MCF 10A (cell line): ENCODE results near the gene MYOC. TPM values are rescaled to one million over a fixed set of nuclear protein-coding genes. Genes with fewer than 3 reads are reported as not detected.
"Not testable (repeated sequence)": the region's sequence is repeated elsewhere in the genome, so short reads cannot be mapped to it uniquely, and the experiment has no call there.

Experiments used
- BruUV-seq: library from RNA; stranded (reverse); fragments of 400-500 nt; replicated peaks from 2 replicates; lab custom pipeline; 2021; lab: Mats Ljungman, UMichigan
- CTCF ChIA-PET: fragments of 300-600 bp; sonication (Branson Sonifier 250); formaldehyde crosslinking; extraction: SDS; loops from one replicate; lab custom pipeline; 2021; ENCODE audit warnings: antibody characterized with exemption, inconsistent platforms; lab: Yijun Ruan, JAX
- POLR2A ChIA-PET: fragments of 300-600, 350-650 bp; sonication (Branson Sonifier 250); formaldehyde crosslinking; extraction: SDS; loops from one replicate; lab custom pipeline; 2020; ENCODE audit warnings: antibody characterized with exemption, inconsistent platforms; lab: Yijun Ruan, JAX
- DNase-seq: peaks from one replicate; pipeline ENCODE4 v3.0.0-alpha.2; 2018; ENCODE audit not compliant: unreplicated experiment
- H3K27ac Mint-ChIP-seq: one replicate; pipeline ENCODE4 v1.8.0; 2022; ENCODE audit warnings: mild to moderate bottlenecking, low read depth, mixed read lengths; ENCODE audit not compliant: unreplicated experiment
- H3K27me3 Mint-ChIP-seq: one replicate; pipeline ENCODE4 v1.8.0; 2022; ENCODE audit warnings: mixed read lengths; ENCODE audit not compliant: insufficient read depth, unreplicated experiment
- H3K36me3 Mint-ChIP-seq: one replicate; pipeline ENCODE4 v1.8.0; 2022; ENCODE audit warnings: mild to moderate bottlenecking, moderate library complexity, mixed read lengths; ENCODE audit not compliant: insufficient read depth, unreplicated experiment
- H3K4me1 Mint-ChIP-seq: one replicate; pipeline ENCODE4 v1.8.0; 2022; ENCODE audit warnings: mixed read lengths; ENCODE audit not compliant: insufficient read depth, unreplicated experiment
- H3K4me3 Mint-ChIP-seq: one replicate; pipeline ENCODE4 v1.8.0; 2022; ENCODE audit warnings: mild to moderate bottlenecking, moderate library complexity, mixed read lengths; ENCODE audit not compliant: unreplicated experiment
- H3K9me3 Mint-ChIP-seq: one replicate; pipeline ENCODE4 v1.8.0; 2022; ENCODE audit warnings: mixed read lengths; ENCODE audit not compliant: unreplicated experiment
- CTCF ChIP-seq: fragments of 200-600 bp; IDR thresholded peaks from one replicate; pipeline ENCODE4 v1.8.0; 2022; ENCODE audit warnings: antibody characterized with exemption, mild to moderate bottlenecking; ENCODE audit not compliant: unreplicated experiment
- intact Hi-C: fragments of 100-400 bp; cut with micrococcal nuclease; formaldehyde crosslinking; loops from 2 replicates; pipeline ENCODE4 v1.14.1; 2022
- total RNA-seq: library from RNA; stranded (reverse); gene quantifications from 2 replicates; pipeline ENCODE4 v1.2.3, GENCODE V29; 2022

Gene MYOC
- total RNA-seq, 1 experiment from 2014 or later, result not detected

- Mint-ChIP-seq H3K4me1 (no peaks in the 10 kb centered on the region), H3K27ac (no peak overlapping the region), H3K36me3 (no peaks in the 10 kb centered on the region), H3K4me3 (no peak overlapping the region), H3K27me3 (no peaks in the 10 kb centered on the region), H3K9me3 (no peaks in the 10 kb centered on the region)
- TF ChIP-seq CTCF, result no peak
- ChIA-PET CTCF (no interaction called here), POLR2A (no interaction called here)
- DNase-seq, result no peak
- BruUV-seq, result no TSS peak
- intact Hi-C loops, result no loop called here
These were observed 39.2 kb downstream of the MYOC start for GRCh38 chr1:171613282-171613681.

DNA sequence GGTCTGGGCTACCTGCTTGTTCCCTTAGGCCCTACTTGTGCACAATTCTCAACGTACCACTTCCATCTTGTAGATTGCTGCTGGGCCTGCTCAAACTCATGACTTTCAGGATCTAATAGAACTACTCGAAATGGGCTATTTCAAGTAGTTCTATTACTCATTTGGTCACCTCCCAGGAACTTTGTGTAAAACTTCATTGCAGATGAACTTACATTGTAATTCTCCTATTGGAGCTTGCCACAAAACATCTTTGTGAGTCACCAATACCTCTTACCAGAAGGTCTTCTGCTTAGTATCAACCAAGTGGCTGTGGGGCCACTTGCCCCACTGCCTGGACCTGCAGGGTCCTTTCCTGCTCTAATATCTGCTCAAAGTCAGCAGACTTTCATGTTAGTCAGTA lies 41.2 kb downstream of the MYOC start:
- Mint-ChIP-seq H3K27ac (no peak overlapping the region), H3K4me1 (no peaks in the 10 kb centered on the region), H3K4me3 (no peak overlapping the region), H3K9me3 (no peaks in the 10 kb centered on the region), H3K36me3 (no peaks in the 10 kb centered on the region), H3K27me3 (no peaks in the 10 kb centered on the region)
- intact Hi-C loops, result no loop called here
- no peak for TF ChIP-seq CTCF
- BruUV-seq, result no TSS peak
- POLR2A ChIA-PET, result no interaction called here
- CTCF ChIA-PET, result interaction anchor here (0.7 kb wide), 2 partner anchors 10 to 96 kb away, joined by 3 read pairs; no protein-coding TSS in a partner anchor
- DNase-seq, result no peak

DNA sequence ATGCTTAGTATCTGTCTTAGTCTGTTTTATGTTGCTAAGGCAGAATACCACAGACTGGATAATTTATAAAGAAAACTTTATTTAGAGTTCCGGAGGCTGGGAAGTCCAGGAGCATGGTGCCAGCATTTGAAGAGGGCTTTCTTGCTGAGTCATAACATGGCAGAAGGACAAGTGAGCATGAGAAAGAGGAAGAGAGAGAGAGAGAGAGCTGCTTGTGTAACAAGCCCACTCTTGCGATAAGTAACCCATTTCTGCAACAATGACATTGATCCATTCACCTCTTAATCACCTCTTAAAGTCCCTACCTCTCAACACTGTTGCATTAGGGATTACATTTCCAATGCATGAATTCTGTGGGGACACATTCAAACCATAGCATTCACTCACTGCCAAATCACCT lies 42.1 kb downstream of the MYOC start:
- intact Hi-C loops, result no loop called here
- BruUV-seq, result no TSS peak
- no peak for TF ChIP-seq CTCF
- Mint-ChIP-seq H3K27me3 (no peaks in the 10 kb centered on the region), H3K4me3 (no peak overlapping the region), H3K36me3 (no peaks in the 10 kb centered on the region), H3K4me1 (no peaks in the 10 kb centered on the region), H3K27ac (no peak overlapping the region), H3K9me3 (no peaks in the 10 kb centered on the region)
- ChIA-PET POLR2A (no interaction called here), CTCF (no interaction called here)
- peak; percentile 57 for DNase-seq

DNA sequence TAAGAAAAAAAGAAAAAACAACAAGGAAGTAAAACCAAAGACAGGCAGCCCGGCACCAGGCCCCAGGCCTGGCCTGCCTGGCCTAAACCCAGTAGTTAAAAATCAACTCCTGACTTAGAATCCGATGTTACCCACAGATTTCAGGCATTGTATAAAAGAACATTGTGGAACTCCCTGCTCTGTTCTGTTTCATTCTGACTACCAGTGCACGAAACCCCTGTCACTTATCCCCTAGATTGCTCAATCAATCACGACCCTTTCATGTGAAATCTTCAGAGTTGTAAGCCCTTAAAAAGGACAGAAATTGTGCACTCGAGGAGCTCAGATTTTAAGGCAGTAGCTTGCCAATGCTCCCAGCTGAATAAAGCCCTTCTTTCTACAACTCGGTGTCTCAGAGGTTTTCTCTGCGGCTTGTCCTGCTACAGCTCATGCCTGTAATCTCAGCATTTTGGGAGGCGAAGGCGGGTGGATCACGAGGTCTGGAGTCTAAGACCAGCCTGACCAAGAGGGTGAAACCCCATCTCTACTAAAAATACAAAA lies 46.0 kb downstream of the MYOC start:
- POLR2A ChIA-PET, result no interaction called here
- no TSS peak for BruUV-seq
- no peak overlapping the region for H3K27ac Mint-ChIP-seq
- no peak for DNase-seq
- CTCF ChIA-PET, result interaction anchor here (1.6 kb wide), 1 partner anchor 9 kb away, joined by 3 read pairs; no protein-coding TSS in a partner anchor
- no peak for TF ChIP-seq CTCF
- H3K4me3 Mint-ChIP-seq, result no peak overlapping the region
- no peaks in the 10 kb centered on the region for H3K4me1 Mint-ChIP-seq
- H3K27me3 Mint-ChIP-seq, result no peaks in the 10 kb centered on the region
- intact Hi-C loops, result no loop called here
- H3K9me3 Mint-ChIP-seq, result no peaks in the 10 kb centered on the region
- no peaks in the 10 kb centered on the region for H3K36me3 Mint-ChIP-seq

DNA sequence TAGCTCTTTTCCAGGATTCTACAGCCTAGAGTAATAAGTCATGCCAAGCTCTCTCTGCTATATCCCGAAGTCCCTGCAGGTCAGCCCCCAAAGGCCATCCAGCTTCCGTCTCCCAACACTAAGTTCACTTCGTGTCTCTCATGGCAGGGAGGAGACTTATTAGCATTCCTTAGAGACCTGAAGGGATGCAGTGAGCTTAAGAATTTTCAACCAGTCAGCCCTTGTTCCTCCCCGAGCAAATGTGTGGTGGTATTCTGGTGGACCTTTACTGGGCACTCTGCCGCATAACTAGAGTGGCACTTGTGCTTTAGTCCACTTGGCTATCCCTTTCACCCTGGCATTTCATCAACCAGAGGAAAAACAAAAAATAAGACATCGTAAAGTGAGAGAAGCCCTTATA lies 49.4 kb downstream of the MYOC start:
- H3K4me3 Mint-ChIP-seq, BruUV-seq, H3K27me3 Mint-ChIP-seq, H3K27ac Mint-ChIP-seq, intact Hi-C loops, H3K4me1 Mint-ChIP-seq, DNase-seq, POLR2A ChIA-PET, H3K36me3 Mint-ChIP-seq, H3K9me3 Mint-ChIP-seq: not testable (repeated sequence)
- CTCF ChIA-PET, result interaction anchor here (0.7 to 1.0 kb wide), 2 partner anchors 19 to 24 kb away, joined by 3 read pairs; partner anchors contain the start of gene MYOCOS
